ENCODE results near the gene NHLRC4.

NHLRC4 gene, protein sequence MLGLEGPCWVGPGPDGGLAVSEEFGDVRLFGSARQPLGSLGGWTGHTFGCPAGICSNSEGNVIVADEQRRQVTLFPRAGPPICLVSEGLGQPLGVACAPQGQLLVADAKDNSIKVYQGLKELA

DNA sequence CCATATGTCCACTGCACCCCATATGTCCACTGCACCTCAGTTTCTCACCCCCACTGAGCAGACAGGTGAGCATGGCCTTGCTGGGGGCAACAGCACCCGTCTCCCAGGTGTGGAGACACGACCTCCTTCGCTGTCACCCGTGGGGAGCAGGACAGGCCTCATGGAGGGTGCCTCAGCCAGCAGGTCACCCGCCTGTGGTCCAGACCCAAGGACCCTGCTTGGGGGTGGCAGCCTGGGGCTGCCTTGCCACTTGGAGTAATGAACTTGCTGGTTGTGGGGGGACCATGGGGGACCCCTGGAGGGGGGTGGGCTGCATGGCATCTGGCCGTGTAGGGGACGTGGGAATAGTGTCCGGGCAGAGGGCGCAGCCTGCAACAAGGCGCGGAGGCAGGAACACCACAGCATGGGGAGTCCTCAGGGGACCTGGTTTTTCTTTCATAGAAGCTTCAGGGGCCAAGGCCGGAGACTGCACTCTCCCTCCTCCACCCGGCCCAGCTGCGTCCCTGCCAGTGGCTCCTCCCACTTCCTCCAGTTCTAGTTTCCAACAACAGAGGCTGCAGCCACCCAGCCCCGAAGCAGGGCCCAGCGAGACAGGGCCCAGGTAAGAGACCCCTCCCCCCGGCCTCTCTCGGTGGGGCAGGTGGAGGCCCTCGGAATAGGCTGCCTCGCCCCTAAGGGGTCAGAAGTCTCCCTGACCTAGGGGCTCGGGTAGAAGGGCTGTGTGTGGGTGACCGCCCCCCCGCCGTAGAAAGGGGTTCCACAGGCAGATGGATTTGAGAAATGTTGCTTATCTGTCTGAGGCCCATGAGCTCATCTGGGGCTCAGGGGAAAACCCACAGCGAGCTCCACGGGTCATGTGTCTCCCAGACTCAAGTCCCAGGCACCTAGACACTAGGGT is at the start of gene NHLRC4:
TSS of gene NHLRC4 (plus strand) at position 531 of the 898 bp plus-strand sequence. CDS start 1,043 bp downstream, outside the sequence.
- peak; percentile 13; the same call in 2 of the 3 replicates for ATAC-seq (ENCODE audit: low read depth)
- no peak for DNase-seq (ENCODE audit: low spot score)
- Histone ChIP-seq H3K9me3 (ENCODE audit: severe bottlenecking) (no peaks in the 10 kb centered on the region), H3K4me1 (ENCODE audit: insufficient read depth, poor library complexity, severe bottlenecking) (peaks cover 11% of the 10 kb centered on the region), H3K4me3 (ENCODE audit: severe bottlenecking) (no peak within 1 kb of the TSS), H3K36me3 (ENCODE audit: low read depth) (no peaks in the 10 kb centered on the region), H3K27ac (ENCODE audit: poor library complexity, severe bottlenecking) (no peak within 1 kb of the TSS), H3K27me3 (ENCODE audit: insufficient read depth, poor library complexity, severe bottlenecking) (peaks cover 6% of the 10 kb centered on the region)
- TF ChIP-seq, protein P1, sequence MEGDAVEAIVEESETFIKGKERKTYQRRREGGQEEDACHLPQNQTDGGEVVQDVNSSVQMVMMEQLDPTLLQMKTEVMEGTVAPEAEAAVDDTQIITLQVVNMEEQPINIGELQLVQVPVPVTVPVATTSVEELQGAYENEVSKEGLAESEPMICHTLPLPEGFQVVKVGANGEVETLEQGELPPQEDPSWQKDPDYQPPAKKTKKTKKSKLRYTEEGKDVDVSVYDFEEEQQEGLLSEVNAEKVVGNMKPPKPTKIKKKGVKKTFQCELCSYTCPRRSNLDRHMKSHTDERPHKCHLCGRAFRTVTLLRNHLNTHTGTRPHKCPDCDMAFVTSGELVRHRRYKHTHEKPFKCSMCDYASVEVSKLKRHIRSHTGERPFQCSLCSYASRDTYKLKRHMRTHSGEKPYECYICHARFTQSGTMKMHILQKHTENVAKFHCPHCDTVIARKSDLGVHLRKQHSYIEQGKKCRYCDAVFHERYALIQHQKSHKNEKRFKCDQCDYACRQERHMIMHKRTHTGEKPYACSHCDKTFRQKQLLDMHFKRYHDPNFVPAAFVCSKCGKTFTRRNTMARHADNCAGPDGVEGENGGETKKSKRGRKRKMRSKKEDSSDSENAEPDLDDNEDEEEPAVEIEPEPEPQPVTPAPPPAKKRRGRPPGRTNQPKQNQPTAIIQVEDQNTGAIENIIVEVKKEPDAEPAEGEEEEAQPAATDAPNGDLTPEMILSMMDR (IDR thresholded peaks at IDR 0.05; ENCODE audit: poor library complexity, severe bottlenecking) = no peak

DNA sequence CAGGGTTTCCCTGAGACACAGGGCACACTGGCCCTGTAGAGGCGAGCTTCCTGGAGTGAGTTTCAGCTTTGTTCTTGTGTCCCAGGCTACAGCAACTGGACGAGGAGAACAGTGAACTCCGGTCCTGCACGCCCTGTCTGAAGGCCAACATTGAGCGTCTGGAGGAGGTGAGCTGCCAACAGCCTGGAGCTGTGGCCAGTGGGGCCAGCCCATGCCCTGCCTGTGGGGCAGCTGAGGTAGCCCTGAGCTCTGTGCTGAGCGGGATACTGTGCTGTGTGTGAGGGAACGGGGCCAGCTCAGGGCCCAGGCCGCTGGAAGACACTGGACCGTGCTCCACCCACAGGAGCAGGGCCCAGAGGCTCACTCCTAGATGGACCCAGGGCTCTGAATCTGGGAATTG is 47.9 kb upstream of the NHLRC4 start:
- Histone ChIP-seq H3K4me3 (ENCODE audit: severe bottlenecking) (no peak overlapping the region), H3K36me3 (ENCODE audit: low read depth) (peaks cover 16% of the 10 kb centered on the region), H3K9me3 (ENCODE audit: severe bottlenecking) (no peaks in the 10 kb centered on the region), H3K27ac (ENCODE audit: poor library complexity, severe bottlenecking) (no peak overlapping the region), H3K27me3 (ENCODE audit: insufficient read depth, poor library complexity, severe bottlenecking) (no peaks in the 10 kb centered on the region), H3K4me1 (ENCODE audit: insufficient read depth, poor library complexity, severe bottlenecking) (no peaks in the 10 kb centered on the region)
- ATAC-seq (ENCODE audit: low read depth) = no peak
- DNase-seq (ENCODE audit: low spot score) = no peak
- TF ChIP-seq, protein P1 (IDR thresholded peaks at IDR 0.05; ENCODE audit: poor library complexity, severe bottlenecking) = no peak

DNA sequence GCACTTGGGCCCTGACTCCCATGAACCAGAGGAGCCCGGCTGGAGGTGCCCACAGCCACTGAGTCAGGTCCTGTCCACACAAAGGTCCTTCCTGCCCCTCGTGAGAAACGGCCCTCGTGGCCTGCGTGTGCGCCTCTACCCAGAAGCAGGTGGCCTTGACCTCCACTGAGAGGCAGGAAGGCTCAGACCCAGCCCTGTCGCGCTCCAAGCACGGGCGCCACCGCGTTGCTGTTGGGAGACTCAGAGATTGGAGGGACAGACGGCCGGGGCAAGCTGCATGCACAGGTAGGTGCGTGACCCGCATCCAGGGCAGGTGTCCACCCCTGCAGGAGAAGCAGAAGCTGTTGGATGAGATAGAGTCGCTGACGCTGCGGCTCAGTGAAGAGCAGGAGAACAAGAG is 47.4 kb upstream of the NHLRC4 start:
- H3K36me3 ChIP-seq (ENCODE audit: low read depth) = peaks cover 16% of the 10 kb centered on the region
- no peak overlapping the region for H3K27ac ChIP-seq (ENCODE audit: poor library complexity, severe bottlenecking)
- TF ChIP-seq, protein P1 (IDR thresholded peaks at IDR 0.05; ENCODE audit: poor library complexity, severe bottlenecking) = no peak
- no peak overlapping the region for H3K4me3 ChIP-seq (ENCODE audit: severe bottlenecking)
- DNase-seq (ENCODE audit: low spot score) (no peak), ATAC-seq (ENCODE audit: low read depth) (no peak)
- H3K27me3 ChIP-seq (ENCODE audit: insufficient read depth, poor library complexity, severe bottlenecking) = no peaks in the 10 kb centered on the region
- H3K9me3 ChIP-seq (ENCODE audit: severe bottlenecking) = no peaks in the 10 kb centered on the region
- H3K4me1 ChIP-seq (ENCODE audit: insufficient read depth, poor library complexity, severe bottlenecking) = no peaks in the 10 kb centered on the region

DNA sequence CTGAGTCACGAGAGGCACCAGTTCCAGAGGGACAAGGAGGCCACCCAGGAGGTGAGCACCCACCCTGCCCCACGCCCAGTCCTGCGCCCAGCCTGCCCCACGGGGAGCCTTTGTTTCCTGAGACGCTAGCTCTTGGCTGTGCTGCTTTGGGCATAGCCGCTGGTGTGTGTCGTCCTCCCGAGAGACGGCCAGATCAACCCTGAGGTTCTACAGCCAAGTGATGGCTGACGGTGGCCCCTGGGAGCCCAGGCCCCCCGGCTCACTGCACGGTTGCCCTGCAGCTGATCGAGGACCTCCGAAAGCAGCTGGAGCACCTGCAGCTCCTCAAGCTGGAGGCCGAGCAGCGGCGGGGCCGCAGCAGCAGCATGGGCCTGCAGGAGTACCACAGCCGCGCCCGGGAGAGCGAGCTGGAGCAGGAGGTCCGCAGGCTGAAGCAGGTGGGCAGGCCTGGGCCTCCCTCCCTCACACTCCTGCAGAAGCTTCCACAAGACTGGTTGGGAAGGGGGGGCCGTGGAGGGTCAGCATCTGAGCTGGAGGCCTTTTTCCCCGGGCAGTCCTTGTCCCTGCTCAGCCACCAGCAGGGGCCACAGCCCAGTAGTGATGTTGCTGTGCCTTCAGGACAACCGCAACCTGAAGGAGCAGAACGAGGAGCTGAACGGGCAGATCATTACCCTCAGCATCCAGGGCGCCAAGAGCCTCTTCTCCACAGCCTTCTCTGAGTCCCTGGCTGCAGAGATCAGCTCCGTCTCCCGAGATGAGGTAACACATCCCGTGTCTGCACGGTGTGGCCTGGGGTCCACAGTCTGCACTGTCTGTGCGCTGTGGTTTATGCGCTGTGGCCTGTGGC is 46.7 kb upstream of the NHLRC4 start:
- Histone ChIP-seq H3K36me3 (ENCODE audit: low read depth) (peaks cover 16% of the 10 kb centered on the region), H3K4me3 (ENCODE audit: severe bottlenecking) (no peak overlapping the region), H3K27ac (ENCODE audit: poor library complexity, severe bottlenecking) (no peak overlapping the region), H3K27me3 (ENCODE audit: insufficient read depth, poor library complexity, severe bottlenecking) (no peaks in the 10 kb centered on the region), H3K9me3 (ENCODE audit: severe bottlenecking) (no peaks in the 10 kb centered on the region), H3K4me1 (ENCODE audit: insufficient read depth, poor library complexity, severe bottlenecking) (peaks cover 3% of the 10 kb centered on the region)
- ATAC-seq (ENCODE audit: low read depth) = no peak
- no peak for DNase-seq (ENCODE audit: low spot score)
- TF ChIP-seq, protein P1 (IDR thresholded peaks at IDR 0.05; ENCODE audit: poor library complexity, severe bottlenecking) = no peak
